Cardiac fibroblast (primary cell): ENCODE results near the gene TMEM218.
"Not testable (repeated sequence)": the region's sequence is repeated elsewhere in the genome, so short reads cannot be mapped to it uniquely, and the experiment has no call there.

Source experiments
- DNase-seq, 2 donors: peaks; one replicate each; pipeline versions ENCODE4 v3.0.0 to v3.0.0-alpha.2; 2010; ENCODE audit warnings: low read depth in 2 of 2
- H3K4me3 ChIP-seq, 2 donors: replicated peaks in 1 of 2; 1 replicate in 1 of 2; 2 replicates in 1 of 2; pipeline ENCODE4 v1.5.1; 2011; ENCODE audit warnings: low read depth in 2 of 2, low read length in 2 of 2, mild to moderate bottlenecking in 2 of 2, moderate library complexity in 1 of 2
- CTCF ChIP-seq: IDR thresholded peaks from one replicate; pipeline ENCODE4 v1.5.1; 2011; ENCODE audit warnings: low read depth, mild to moderate bottlenecking, low read length, inconsistent platforms

The TMEM218 gene

GRCh38 chr11:125061281-125061680 lies 50.1 kb downstream of the TMEM218 start:
- no peak overlapping the region for H3K4me3 ChIP-seq
- TF ChIP-seq CTCF, result no peak
- DNase-seq, result no peak

GRCh38 chr11:125057693-125058016 lies 53.8 kb downstream of the TMEM218 start:
- no peak for TF ChIP-seq CTCF
- DNase-seq, result no peak
- no peak overlapping the region for H3K4me3 ChIP-seq

GRCh38 chr11:125056931-125057692 lies 54.3 kb downstream of the TMEM218 start:
- no peak for TF ChIP-seq CTCF
- H3K4me3 ChIP-seq, result no peak overlapping the region
- no peak for DNase-seq

- not testable (repeated sequence) for H3K4me3 ChIP-seq, DNase-seq
Observed at GRCh38 chr11:125056111-125056510, 55.3 kb downstream of the TMEM218 start.

GRCh38 chr11:125055107-125055715 lies 56.2 kb downstream of the TMEM218 start:
- DNase-seq, result no peak
- TF ChIP-seq CTCF, result no peak
- H3K4me3 ChIP-seq, result no peak overlapping the region

- TF ChIP-seq CTCF, result no peak
- no peak overlapping the region for H3K4me3 ChIP-seq
- peak in 1 of 2 donors; percentile 11 for DNase-seq
Observed at GRCh38 chr11:125053167-125053566, 58.3 kb downstream of the TMEM218 start.

- H3K4me3 ChIP-seq, result no peak overlapping the region
- DNase-seq, result no peak
- no peak for TF ChIP-seq CTCF
Observed at GRCh38 chr11:125052047-125052446, 59.4 kb downstream of the TMEM218 start.
